Measurements from ENCODE around the gene ALG3.

ALG3 gene

GRCh38 chr3:184198509-184198908 lies 50.3 kb downstream of the ALG3 start:
- no peak for DNase-seq (ENCODE audit: low read depth in 1 of 2, low spot score in 1 of 2)

- DNase-seq (ENCODE audit: low read depth in 1 of 2, low spot score in 1 of 2): no peak
These were observed 52.2 kb downstream of the ALG3 start for GRCh38 chr3:184196536-184196935.

DNA sequence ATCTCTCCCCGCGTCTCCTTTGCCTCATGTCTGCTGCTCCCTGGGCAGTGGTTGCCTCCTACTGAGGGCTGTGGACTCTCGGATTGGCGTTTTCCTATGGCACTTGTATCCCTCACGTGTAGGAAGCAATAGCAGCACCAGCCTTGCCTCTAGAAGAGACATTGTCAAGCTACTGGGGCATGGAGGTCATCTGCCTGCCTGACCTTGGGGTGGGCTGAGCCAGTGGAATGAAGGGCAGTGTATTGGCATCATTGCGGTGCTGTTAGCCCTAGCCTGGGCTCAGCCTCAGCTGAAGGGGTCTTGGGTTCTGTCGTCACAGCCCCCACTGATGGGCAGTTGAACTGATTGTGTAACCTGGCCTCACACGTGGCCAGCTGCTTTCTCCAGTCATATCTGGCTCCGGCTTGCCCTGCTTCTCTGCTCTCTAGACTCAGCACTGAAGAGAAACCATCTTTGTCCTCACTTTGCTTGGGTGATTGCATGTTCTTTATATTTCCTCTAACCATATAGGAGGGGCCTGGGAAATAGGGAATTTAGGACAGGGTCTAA lies 54.7 kb downstream of the ALG3 start:
- DNase-seq (ENCODE audit: low read depth in 1 of 2, low spot score in 1 of 2): no peak

GRCh38 chr3:184192889-184193288 lies 55.9 kb downstream of the ALG3 start:
- DNase-seq (ENCODE audit: low read depth in 1 of 2, low spot score in 1 of 2): no peak
